Karpas-422 (cell line): ENCODE measurements around the gene NRXN3. TPM values are rescaled to one million over a fixed set of nuclear protein-coding genes. Genes with fewer than 3 reads are reported as not detected.

Source experiments
- DNase-seq: peaks from one replicate; pipeline ENCODE4 v3.0.0-alpha.2; 2015
- H2AFZ ChIP-seq: fragments of 200-600 bp; sonication (generic); 2 replicates; pipeline ENCODE4 v1.6.1; 2014; ENCODE audit warnings: antibody characterized with exemption, low read length, mixed read lengths
- H3K27ac ChIP-seq: fragments of 200-600 bp; sonication (generic); 2 replicates; pipeline ENCODE4 v1.5.1; 2014; ENCODE audit warnings: mild to moderate bottlenecking, low read length, moderate library complexity
- H3K27me3 ChIP-seq: fragments of 200-600 bp; sonication (generic); 2 replicates; pipeline ENCODE4 v1.6.1; 2014; ENCODE audit warnings: low read length, mixed read lengths
- H3K36me3 ChIP-seq: fragments of 200-600 bp; sonication (generic); 2 replicates; pipeline ENCODE4 v1.6.1; 2014; ENCODE audit warnings: low read length, mixed read lengths; ENCODE audit not compliant: insufficient read depth
- H3K4me1 ChIP-seq: fragments of 200-600 bp; sonication (generic); 2 replicates; pipeline ENCODE4 v1.6.1; 2014; ENCODE audit warnings: mild to moderate bottlenecking, low read length, mixed read lengths
- H3K4me2 ChIP-seq: fragments of 200-600 bp; sonication (generic); 2 replicates; pipeline ENCODE4 v1.6.1; 2014; ENCODE audit warnings: low read length, low read depth, mild to moderate bottlenecking; ENCODE audit not compliant: poor library complexity, severe bottlenecking
- H3K4me3 ChIP-seq: fragments of 200-600 bp; sonication (generic); 2 replicates; pipeline ENCODE4 v1.5.1; 2014; ENCODE audit warnings: mild to moderate bottlenecking, antibody characterized with exemption, low read length, mixed read lengths
- H3K79me2 ChIP-seq: fragments of 200-600 bp; sonication (generic); 2 replicates; pipeline ENCODE4 v1.6.1; 2014; ENCODE audit warnings: mild to moderate bottlenecking, low read length, mixed read lengths
- H3K9ac ChIP-seq: fragments of 200-600 bp; sonication (generic); 2 replicates; pipeline ENCODE4 v1.6.0; 2014; ENCODE audit warnings: low read length
- H3K9me2 ChIP-seq: fragments of 200-600 bp; sonication (generic), shearing (Covaris generic); replicated peaks from 2 replicates; pipeline ENCODE4 v1.6.0; 2014; ENCODE audit warnings: mild to moderate bottlenecking, low read length, moderate library complexity; ENCODE audit not compliant: insufficient read depth
- H3K9me3 ChIP-seq: fragments of 300-700, 200-600 bp; sonication (generic); 2 replicates; pipeline ENCODE4 v1.6.1; 2014; ENCODE audit warnings: low read length, mixed read lengths
- H4K20me1 ChIP-seq: fragments of 200-600 bp; sonication (generic); 2 replicates; pipeline ENCODE4 v1.6.1; 2014; ENCODE audit warnings: mild to moderate bottlenecking, antibody characterized with exemption, low read length, low read depth; ENCODE audit not compliant: insufficient read depth
- total RNA-seq: library from RNA; depleted of rRNA; stranded (reverse); fragments of >200 nt; shearing (Covaris generic); gene quantifications from 2 replicates; pipeline ENCODE4 v1.2.3, GENCODE V29; 2014; ENCODE audit warnings: low replicate concordance

Gene NRXN3
- total RNA-seq, 1 experiment from 2014 or later, result not detected

GRCh38 chr14:78501909-78502308, 331.7 kb downstream of the NRXN3 start:
- DNase-seq, result no peak
- no peak overlapping the region for H3K27ac ChIP-seq
- H3K4me3 ChIP-seq, result no peak overlapping the region
- no peaks in the 10 kb centered on the region for H4K20me1 ChIP-seq
- H3K9me3 ChIP-seq, result no peaks in the 10 kb centered on the region
- no peak overlapping the region for H3K9ac ChIP-seq
- H2AFZ ChIP-seq, result no peak overlapping the region
- no peak overlapping the region for H3K4me2 ChIP-seq
- H3K79me2 ChIP-seq, result no peaks in the 10 kb centered on the region
- H3K27me3 ChIP-seq, result no peaks in the 10 kb centered on the region
- H3K9me2 ChIP-seq, result no peaks in the 10 kb centered on the region
- no peaks in the 10 kb centered on the region for H3K36me3 ChIP-seq
- no peaks in the 10 kb centered on the region for H3K4me1 ChIP-seq

- Histone ChIP-seq H3K36me3 (no peaks in the 10 kb centered on the region), H3K9me3 (no peaks in the 10 kb centered on the region), H2AFZ (no peak overlapping the region), H4K20me1 (no peaks in the 10 kb centered on the region), H3K4me1 (no peaks in the 10 kb centered on the region), H3K4me3 (no peak overlapping the region), H3K27me3 (no peaks in the 10 kb centered on the region), H3K79me2 (no peaks in the 10 kb centered on the region), H3K9me2 (no peaks in the 10 kb centered on the region), H3K27ac (no peak overlapping the region), H3K9ac (no peak overlapping the region), H3K4me2 (no peak overlapping the region)
- DNase-seq, result no peak
These were observed 337.9 kb downstream of the NRXN3 start for GRCh38 chr14:78508023-78508422.

- Histone ChIP-seq H3K9me3 (no peaks in the 10 kb centered on the region), H2AFZ (no peak overlapping the region), H3K79me2 (no peaks in the 10 kb centered on the region)
These were observed 339.3 kb downstream of the NRXN3 start for GRCh38 chr14:78509516-78509915.

GRCh38 chr14:78512021-78512420, 341.8 kb downstream of the NRXN3 start:
- no peaks in the 10 kb centered on the region for H3K36me3 ChIP-seq
- H3K79me2 ChIP-seq, result no peaks in the 10 kb centered on the region
- no peak for DNase-seq
- H3K4me1 ChIP-seq, result no peaks in the 10 kb centered on the region
- no peak overlapping the region for H2AFZ ChIP-seq
- H3K9ac ChIP-seq, result no peak overlapping the region
- H3K4me3 ChIP-seq, result no peak overlapping the region
- 0 out of 2 replicates have a peak, but pooled peaks cover 3% of the 10 kb centered on the region for H3K27me3 ChIP-seq
- no peaks in the 10 kb centered on the region for H3K9me2 ChIP-seq
- no peak overlapping the region for H3K27ac ChIP-seq
- H4K20me1 ChIP-seq, result no peaks in the 10 kb centered on the region
- no peak overlapping the region for H3K4me2 ChIP-seq
- H3K9me3 ChIP-seq, result no peaks in the 10 kb centered on the region

More at GRCh38 chr14:78509516-78509915, 339.3 kb downstream of the NRXN3 start:
- Histone ChIP-seq H3K4me2 (no peak overlapping the region), H3K27me3 (0 out of 2 replicates have a peak, but pooled peaks cover under 1% of the 10 kb centered on the region), H3K27ac (no peak overlapping the region), H3K9me2 (no peaks in the 10 kb centered on the region), H3K4me3 (no peak overlapping the region), H3K36me3 (no peaks in the 10 kb centered on the region), H4K20me1 (no peaks in the 10 kb centered on the region), H3K4me1 (no peaks in the 10 kb centered on the region), H3K9ac (no peak overlapping the region)
- no peak for DNase-seq

GRCh38 chr14:78519863-78520262, 349.7 kb downstream of the NRXN3 start:
- Histone ChIP-seq H3K9me3 (no peaks in the 10 kb centered on the region), H4K20me1 (no peaks in the 10 kb centered on the region), H3K4me3 (no peak overlapping the region), H2AFZ (no peak overlapping the region), H3K27ac (no peak overlapping the region), H3K36me3 (no peaks in the 10 kb centered on the region), H3K4me2 (no peak overlapping the region), H3K9me2 (peaks cover 5% of the 10 kb centered on the region; the same call in 1 of the 2 replicates), H3K27me3 (no peaks in the 10 kb centered on the region), H3K4me1 (no peaks in the 10 kb centered on the region), H3K79me2 (no peaks in the 10 kb centered on the region), H3K9ac (no peak overlapping the region)
- peak; percentile 82 for DNase-seq

GRCh38 chr14:78524196-78524595, 354.0 kb downstream of the NRXN3 start:
- Histone ChIP-seq H3K4me2 (no peak overlapping the region), H3K36me3 (no peaks in the 10 kb centered on the region), H3K9ac (no peak overlapping the region), H4K20me1 (no peaks in the 10 kb centered on the region), H3K27me3 (no peaks in the 10 kb centered on the region), H3K4me3 (no peak overlapping the region), H3K27ac (no peak overlapping the region), H2AFZ (no peak overlapping the region), H3K9me2 (peaks cover 5% of the 10 kb centered on the region; the same call in 1 of the 2 replicates), H3K9me3 (no peaks in the 10 kb centered on the region), H3K4me1 (no peaks in the 10 kb centered on the region), H3K79me2 (no peaks in the 10 kb centered on the region)
- DNase-seq, result no peak

- DNase-seq, result no peak
- Histone ChIP-seq H4K20me1 (no peaks in the 10 kb centered on the region), H3K27me3 (no peaks in the 10 kb centered on the region), H2AFZ (no peak overlapping the region), H3K9ac (no peak overlapping the region), H3K4me3 (no peak overlapping the region), H3K79me2 (no peaks in the 10 kb centered on the region), H3K27ac (no peak overlapping the region), H3K36me3 (no peaks in the 10 kb centered on the region), H3K9me3 (no peaks in the 10 kb centered on the region), H3K9me2 (peaks cover 5% of the 10 kb centered on the region; the same call in 1 of the 2 replicates), H3K4me2 (no peak overlapping the region), H3K4me1 (no peaks in the 10 kb centered on the region)
These were observed 354.6 kb downstream of the NRXN3 start for GRCh38 chr14:78524766-78525165.

- no peaks in the 10 kb centered on the region for H3K9me3 ChIP-seq
- H3K4me2 ChIP-seq, result no peak overlapping the region
- H4K20me1 ChIP-seq, result no peaks in the 10 kb centered on the region
- H3K9ac ChIP-seq, result no peak overlapping the region
- H2AFZ ChIP-seq, result no peak overlapping the region
- no peaks in the 10 kb centered on the region for H3K36me3 ChIP-seq
- DNase-seq, result peak; percentile 82
- no peaks in the 10 kb centered on the region for H3K79me2 ChIP-seq
- H3K4me1 ChIP-seq, result no peaks in the 10 kb centered on the region
- no peak overlapping the region for H3K4me3 ChIP-seq
- H3K27me3 ChIP-seq, result no peaks in the 10 kb centered on the region
- no peaks in the 10 kb centered on the region for H3K9me2 ChIP-seq
- no peak overlapping the region for H3K27ac ChIP-seq
These were observed 359.9 kb downstream of the NRXN3 start for GRCh38 chr14:78530078-78530477.

GRCh38 chr14:78534141-78534540, 364.0 kb downstream of the NRXN3 start:
- DNase-seq, result no peak
- H3K9me2 ChIP-seq, result no peaks in the 10 kb centered on the region
- no peak overlapping the region for H3K4me2 ChIP-seq
- H3K9me3 ChIP-seq, result no peaks in the 10 kb centered on the region
- no peaks in the 10 kb centered on the region for H3K36me3 ChIP-seq
- no peaks in the 10 kb centered on the region for H3K4me1 ChIP-seq
- no peaks in the 10 kb centered on the region for H3K27me3 ChIP-seq
- H3K9ac ChIP-seq, result no peak overlapping the region
- H4K20me1 ChIP-seq, result no peaks in the 10 kb centered on the region
- H3K27ac ChIP-seq, result no peak overlapping the region
- H3K79me2 ChIP-seq, result no peaks in the 10 kb centered on the region
- H2AFZ ChIP-seq, result no peak overlapping the region
- no peak overlapping the region for H3K4me3 ChIP-seq
